K562 (cell line): ENCODE results near the gene POLR1B.

Experiments used
- ARNT ChIP-seq, 2 experiments: fragments of 450-650 bp; IDR thresholded peaks; 2 replicates each; pipeline ENCODE4 v1.6.1; 2016; ENCODE audit warnings: mild to moderate bottlenecking in 1 of 2
- BDP1 ChIP-seq: IDR thresholded peaks from 3 replicates; pipeline ENCODE4 v1.6.1; 2011; ENCODE audit not compliant: insufficient read length, insufficient read depth
- CBFA2T3 ChIP-seq: fragments of 450-650 bp; IDR thresholded peaks from 2 replicates; pipeline ENCODE4 v1.6.1; 2017
- ELF4 ChIP-seq: fragments of 450-650 bp; formaldehyde crosslinking; IDR thresholded peaks from 2 replicates; pipeline ENCODE4 v1.4.0; 2022; ENCODE audit warnings: missing genetic modification characterization
- HIVEP1 ChIP-seq: fragments of 250-450 bp; sonication (Bioruptor Pico); IDR thresholded peaks from 2 replicates; pipeline ENCODE4 v1.4.0; 2020; ENCODE audit warnings: mild to moderate bottlenecking
- RAD21 ChIP-seq, 2 experiments: fragments of 250-450 bp in 1 of 2; fragments of 450-650 bp in 1 of 2; sonication (Bioruptor Pico) in 1 of 2; formaldehyde crosslinking in 1 of 2; IDR thresholded peaks in 1 of 2; conservative IDR thresholded peaks in 1 of 2; 2 replicates each; pipeline versions ENCODE4 v1.4.0 to v1.8.0; 2020 to 2022; ENCODE audit warnings: mild to moderate bottlenecking in 2 of 2, moderate library complexity in 1 of 2
- SMC3 ChIP-seq: conservative IDR thresholded peaks from 2 replicates; pipeline ENCODE4 v1.6.1; 2011; ENCODE audit warnings: low read depth, low read length, improper control_type of control experiment; ENCODE audit not compliant: insufficient read depth
- ZFX ChIP-seq: sonication (generic); formaldehyde crosslinking; IDR thresholded peaks from 2 replicates; pipeline ENCODE4 v1.8.0; 2022; ENCODE audit warnings: mild to moderate bottlenecking, missing genetic modification reagents, moderate library complexity
- TF ChIP-seq, protein P1 (sequence below), 3 experiments: IDR thresholded peaks in 2 of 3; conservative IDR thresholded peaks in 1 of 3; 2 replicates each; pipeline ENCODE4 v1.5.1; 2011 to 2012; ENCODE audit warnings: low read length in 3 of 3, mild to moderate bottlenecking in 3 of 3, control low read depth in 2 of 3, improper control_type of control experiment in 1 of 3, inconsistent platforms in 1 of 3, low read depth in 1 of 3, mixed read lengths in 1 of 3, moderate library complexity in 1 of 3; ENCODE audit not compliant: insufficient read depth in 2 of 3

GRCh38 chr2:112614201-112614840, 72.1 kb downstream of the POLR1B start:
- TF ChIP-seq, protein P1, sequence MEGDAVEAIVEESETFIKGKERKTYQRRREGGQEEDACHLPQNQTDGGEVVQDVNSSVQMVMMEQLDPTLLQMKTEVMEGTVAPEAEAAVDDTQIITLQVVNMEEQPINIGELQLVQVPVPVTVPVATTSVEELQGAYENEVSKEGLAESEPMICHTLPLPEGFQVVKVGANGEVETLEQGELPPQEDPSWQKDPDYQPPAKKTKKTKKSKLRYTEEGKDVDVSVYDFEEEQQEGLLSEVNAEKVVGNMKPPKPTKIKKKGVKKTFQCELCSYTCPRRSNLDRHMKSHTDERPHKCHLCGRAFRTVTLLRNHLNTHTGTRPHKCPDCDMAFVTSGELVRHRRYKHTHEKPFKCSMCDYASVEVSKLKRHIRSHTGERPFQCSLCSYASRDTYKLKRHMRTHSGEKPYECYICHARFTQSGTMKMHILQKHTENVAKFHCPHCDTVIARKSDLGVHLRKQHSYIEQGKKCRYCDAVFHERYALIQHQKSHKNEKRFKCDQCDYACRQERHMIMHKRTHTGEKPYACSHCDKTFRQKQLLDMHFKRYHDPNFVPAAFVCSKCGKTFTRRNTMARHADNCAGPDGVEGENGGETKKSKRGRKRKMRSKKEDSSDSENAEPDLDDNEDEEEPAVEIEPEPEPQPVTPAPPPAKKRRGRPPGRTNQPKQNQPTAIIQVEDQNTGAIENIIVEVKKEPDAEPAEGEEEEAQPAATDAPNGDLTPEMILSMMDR (IDR thresholded peaks at IDR 0.05 in 2 of 3, conservative IDR thresholded peaks at IDR 0.05 in 1 of 3; ENCODE audit: insufficient read depth in 2 of 3, low read depth in 1 of 3, low read length in 3 of 3) = no peak
- no peak for TF ChIP-seq BDP1
- TF ChIP-seq SMC3 = no peak
- TF ChIP-seq RAD21 (CRISPR knock-in tag; conservative IDR thresholded peaks at IDR 0.05 in 1 of 2, IDR thresholded peaks at IDR 0.05 in 1 of 2) = no peak
- no peak for TF ChIP-seq ARNT (IDR thresholded peaks at IDR 0.05)
- no peak for TF ChIP-seq ELF4
- TF ChIP-seq CBFA2T3 = no peak
- TF ChIP-seq HIVEP1 (CRISPR knock-in tag) = no peak
- TF ChIP-seq ZFX (CRISPR knock-in tag) = no peak
